Fibroblast of villous mesenchyme (primary cell): ENCODE measurements around the gene HSFX3. TPM values are rescaled to one million over a fixed set of nuclear protein-coding genes. Genes with fewer than 3 reads are reported as not detected.
"Not testable (repeated sequence)": the region's sequence is repeated elsewhere in the genome, so short reads cannot be mapped to it uniquely, and the experiment has no call there.

ENCODE experiments used
- DNase-seq: peaks from one replicate; pipeline ENCODE4 v3.0.0-alpha.2; 2010; ENCODE audit warnings: low read depth
- H3K4me3 ChIP-seq: 2 replicates; pipeline ENCODE4 v1.5.1; 2011; ENCODE audit warnings: low read depth, mild to moderate bottlenecking, low read length
- total RNA-seq: library from RNA; depleted of rRNA; stranded (reverse); fragments of >200 nt; gene quantifications from 2 replicates; pipeline ENCODE4 v1.2.3, GENCODE V29; 2012
- TF ChIP-seq, protein P1 (sequence below): IDR thresholded peaks from 2 replicates; pipeline ENCODE4 v1.5.1; 2012; ENCODE audit warnings: low read depth, mild to moderate bottlenecking, low read length; ENCODE audit not compliant: insufficient read depth

Gene HSFX3
- total RNA-seq, 1 donor = not detected

DNA sequence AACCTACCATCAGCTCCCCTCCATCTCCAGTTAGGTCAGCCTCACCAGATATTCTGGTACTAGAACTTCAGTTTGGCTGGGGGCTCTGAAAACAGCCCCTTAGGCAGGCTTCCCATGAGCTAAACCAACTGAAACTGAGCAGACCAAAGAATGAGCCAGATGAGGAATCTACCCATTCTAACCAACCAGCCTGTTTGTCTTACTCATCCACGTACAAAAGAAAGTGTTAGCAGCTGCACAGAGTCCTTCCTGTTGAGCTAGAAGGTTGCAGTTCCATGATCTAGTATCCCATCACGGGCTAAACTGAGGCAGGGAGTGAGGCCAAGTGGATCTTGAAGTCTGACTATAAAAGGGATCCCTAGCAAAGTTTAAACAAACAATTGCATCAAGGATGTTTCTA is 20.0 kb upstream of the HSFX3 start:
- no peak overlapping the region for H3K4me3 ChIP-seq
- no peak for DNase-seq
- TF ChIP-seq, protein P1, sequence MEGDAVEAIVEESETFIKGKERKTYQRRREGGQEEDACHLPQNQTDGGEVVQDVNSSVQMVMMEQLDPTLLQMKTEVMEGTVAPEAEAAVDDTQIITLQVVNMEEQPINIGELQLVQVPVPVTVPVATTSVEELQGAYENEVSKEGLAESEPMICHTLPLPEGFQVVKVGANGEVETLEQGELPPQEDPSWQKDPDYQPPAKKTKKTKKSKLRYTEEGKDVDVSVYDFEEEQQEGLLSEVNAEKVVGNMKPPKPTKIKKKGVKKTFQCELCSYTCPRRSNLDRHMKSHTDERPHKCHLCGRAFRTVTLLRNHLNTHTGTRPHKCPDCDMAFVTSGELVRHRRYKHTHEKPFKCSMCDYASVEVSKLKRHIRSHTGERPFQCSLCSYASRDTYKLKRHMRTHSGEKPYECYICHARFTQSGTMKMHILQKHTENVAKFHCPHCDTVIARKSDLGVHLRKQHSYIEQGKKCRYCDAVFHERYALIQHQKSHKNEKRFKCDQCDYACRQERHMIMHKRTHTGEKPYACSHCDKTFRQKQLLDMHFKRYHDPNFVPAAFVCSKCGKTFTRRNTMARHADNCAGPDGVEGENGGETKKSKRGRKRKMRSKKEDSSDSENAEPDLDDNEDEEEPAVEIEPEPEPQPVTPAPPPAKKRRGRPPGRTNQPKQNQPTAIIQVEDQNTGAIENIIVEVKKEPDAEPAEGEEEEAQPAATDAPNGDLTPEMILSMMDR = no peak

DNA sequence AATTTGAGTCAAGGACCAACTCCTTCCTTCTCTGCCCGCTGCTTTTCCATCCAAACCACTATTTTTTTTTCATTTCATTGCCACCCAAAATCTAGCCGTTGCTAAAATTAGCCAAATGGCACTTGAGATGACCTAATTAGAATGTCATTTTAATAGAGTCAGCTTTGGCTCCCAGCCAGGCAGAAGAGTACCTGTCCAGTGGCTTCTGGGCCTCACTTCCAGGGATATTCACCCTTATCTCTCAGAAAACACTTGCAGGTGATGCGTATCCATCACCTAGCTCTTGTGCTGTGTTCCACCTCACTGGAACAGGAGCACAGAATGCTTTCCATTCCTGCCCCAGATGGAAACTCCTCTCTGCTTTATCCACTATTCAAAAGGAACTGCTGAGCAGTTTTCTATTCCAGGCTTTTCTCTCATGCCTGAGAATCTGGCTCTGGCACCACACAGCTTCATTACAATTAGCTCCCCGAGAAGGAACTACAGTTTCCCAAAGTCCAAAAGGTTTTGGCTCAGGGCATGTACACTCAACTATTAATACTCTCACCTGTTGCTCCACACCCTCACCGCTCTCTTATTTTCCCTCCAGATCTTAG is 19.1 kb upstream of the HSFX3 start:
- TF ChIP-seq, protein P1 = no peak

DNA sequence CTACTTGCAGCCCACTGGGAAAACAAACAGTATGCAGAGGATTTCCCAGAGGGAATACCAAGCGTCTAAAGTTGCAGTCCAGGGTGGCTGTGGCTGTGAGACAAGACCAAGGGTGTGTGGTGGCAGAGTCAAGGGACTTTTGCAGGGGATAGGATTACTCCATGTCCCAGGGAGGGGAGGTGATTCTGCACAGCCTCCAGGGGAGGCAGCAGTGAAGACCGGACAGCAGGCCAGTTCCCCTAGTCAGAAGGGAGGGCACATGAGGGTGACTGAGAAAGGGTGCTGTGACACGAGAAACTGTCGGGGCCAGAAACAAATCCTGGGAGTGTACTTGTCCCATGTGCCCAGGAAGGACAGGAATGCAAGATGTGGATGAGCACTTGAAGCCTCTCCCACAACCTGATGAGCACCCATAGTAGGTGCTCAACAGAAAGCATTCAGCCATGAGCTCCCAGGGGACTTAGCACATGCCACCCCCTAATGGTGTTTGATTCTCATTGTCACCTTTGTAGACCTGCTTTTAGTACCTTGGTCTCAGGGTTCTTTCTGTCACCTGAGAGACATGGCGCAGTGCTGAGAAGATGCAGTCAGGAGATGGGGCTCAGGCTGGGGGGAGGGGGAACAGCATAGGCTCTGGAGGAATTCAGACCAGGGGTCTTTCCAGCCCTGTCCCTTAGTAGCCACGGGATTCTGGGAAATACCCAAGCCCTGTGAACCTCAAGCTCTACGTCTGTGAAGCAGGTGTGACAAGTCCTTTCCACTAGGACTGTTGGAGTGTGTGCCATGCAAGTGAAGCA is 18.1 kb upstream of the HSFX3 start:
- TF ChIP-seq, protein P1 = no peak
- no peak overlapping the region for H3K4me3 ChIP-seq
- no peak for DNase-seq

More for the DNA sequence above, 19.1 kb upstream of the HSFX3 start:
- no peak for DNase-seq
- no peak overlapping the region for H3K4me3 ChIP-seq

DNA sequence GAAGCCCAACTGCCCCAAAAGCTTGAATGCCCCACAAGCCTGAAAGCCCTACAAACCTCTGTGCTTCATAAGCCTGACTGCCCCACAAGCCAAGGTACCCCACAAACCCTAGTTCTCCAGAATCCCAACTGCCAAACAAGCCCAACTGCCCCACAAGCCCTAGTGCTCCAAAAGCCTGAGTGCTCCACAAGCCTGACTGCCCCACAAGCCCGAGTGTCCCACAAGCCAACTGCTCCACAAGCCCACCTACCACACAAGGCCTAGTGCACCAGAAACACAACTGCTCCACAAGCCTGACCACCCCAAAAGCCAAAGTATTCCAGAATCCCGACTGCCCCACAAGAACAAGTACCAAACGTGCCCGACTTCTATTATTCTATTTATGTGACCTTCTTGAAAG is 13.6 kb upstream of the HSFX3 start:
- DNase-seq = no peak
- TF ChIP-seq, protein P1 = no peak
- no peak overlapping the region for H3K4me3 ChIP-seq

DNA sequence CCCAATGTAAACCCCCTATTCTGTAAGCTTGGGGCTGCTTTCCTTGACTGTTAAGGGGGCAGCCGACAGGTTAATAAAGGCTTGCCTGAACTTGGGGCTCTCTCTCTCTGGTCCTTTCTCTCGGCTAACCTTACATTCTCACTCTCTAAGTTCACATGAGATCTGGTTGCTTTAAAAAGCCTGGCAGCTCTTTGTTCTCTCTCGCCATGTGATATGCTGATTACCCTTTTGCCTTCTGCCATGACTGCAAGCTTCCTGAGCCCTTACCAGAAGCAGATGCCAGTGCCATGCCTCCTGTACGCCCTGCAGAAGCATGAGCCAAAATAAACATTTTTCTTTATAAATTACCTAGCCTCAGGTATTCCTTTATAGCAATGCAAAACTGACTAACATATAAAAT is 5.5 kb upstream of the HSFX3 start:
- H3K4me3 ChIP-seq, DNase-seq: not testable (repeated sequence)

DNA sequence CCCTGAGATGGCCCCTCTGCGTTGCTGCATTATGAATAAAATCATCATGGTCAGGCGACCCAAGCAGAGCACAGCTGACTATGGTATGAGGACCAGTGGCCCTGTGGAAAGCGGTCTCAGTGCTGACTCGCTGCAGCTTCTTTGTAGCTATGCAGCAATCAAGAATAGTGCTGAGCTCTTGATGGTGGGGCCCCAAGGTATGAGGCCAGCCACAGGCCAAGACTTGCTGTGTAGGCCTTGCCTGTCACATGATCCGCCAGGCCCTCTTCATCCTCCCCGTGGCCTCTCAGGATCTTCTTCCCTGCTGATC is 2.2 kb upstream of the HSFX3 start:
- H3K4me3 ChIP-seq, DNase-seq: not testable (repeated sequence)

DNA sequence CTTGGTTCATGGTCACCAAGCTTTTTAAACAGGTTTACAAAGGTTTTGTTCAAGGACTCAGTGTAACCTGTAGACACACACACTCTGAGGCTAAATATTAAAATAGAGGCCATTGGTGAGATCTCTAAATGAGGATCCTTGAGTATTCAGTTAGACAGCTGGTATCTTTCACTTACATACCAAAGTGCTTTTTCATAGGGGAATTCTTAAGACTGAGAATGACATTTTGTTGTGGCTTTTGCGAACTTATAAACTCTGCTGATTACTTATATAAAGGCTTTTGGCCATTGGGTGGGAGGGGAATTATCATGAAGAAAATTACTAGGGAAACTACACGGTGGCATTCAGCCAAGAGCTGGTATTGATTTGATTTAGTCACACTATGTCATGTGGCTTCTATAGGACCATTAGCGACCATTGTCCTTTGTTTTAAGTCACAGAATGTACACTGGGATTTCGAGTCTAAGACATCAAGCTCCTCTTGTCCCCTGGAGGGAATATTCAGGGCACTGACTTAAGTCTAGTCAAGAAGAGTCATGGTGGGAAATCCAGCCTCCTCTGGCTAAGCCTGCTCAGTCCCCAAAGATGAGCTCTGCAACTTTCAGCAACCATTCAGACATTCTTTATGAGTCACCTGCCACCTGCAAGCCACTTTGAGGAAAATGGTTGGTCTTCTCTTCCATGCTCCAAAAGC is 1.7 kb upstream of the HSFX3 start:
- DNase-seq, H3K4me3 ChIP-seq: not testable (repeated sequence)

DNA sequence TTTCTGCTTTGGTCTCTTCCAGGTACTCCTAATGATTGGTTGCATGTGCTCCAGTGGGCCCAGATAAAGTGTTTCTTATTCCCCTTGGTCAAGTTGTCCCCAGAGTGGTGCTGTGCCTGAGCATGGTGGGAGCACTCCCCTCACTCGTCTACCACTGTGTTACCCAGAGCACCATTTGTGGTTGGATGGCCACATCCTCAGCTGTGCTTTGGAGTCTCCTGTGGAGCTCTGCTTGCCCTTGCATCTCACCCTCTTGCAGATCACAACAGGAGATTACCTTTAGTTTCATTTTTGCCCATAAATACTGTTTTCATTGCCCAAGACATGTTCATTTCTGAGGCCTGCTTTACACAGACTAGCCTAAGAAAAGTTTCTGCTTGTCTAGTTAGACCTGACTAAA is 730 bp upstream of the HSFX3 start:
- not testable (repeated sequence) for H3K4me3 ChIP-seq, DNase-seq

DNA sequence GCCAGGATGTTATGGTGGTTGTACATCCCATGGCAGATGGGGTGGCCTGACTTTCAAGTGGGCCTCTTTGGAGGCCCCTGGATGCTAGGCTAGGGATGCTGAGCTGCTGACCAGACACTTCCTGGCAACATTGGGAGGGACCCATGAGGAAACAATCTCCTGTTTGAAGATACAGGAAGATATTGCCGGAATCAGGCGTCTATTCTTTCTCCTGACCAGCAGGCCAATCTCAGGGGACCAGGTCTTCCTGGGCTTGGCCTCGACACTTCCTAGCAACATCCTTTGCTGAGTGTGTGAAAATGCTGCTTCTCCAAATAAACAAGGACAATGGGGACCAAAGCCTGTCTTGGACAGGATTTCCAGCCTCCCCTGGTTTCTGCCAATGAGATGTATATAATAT is 1.9 kb downstream of the HSFX3 start:
- not testable (repeated sequence) for DNase-seq, H3K4me3 ChIP-seq

DNA sequence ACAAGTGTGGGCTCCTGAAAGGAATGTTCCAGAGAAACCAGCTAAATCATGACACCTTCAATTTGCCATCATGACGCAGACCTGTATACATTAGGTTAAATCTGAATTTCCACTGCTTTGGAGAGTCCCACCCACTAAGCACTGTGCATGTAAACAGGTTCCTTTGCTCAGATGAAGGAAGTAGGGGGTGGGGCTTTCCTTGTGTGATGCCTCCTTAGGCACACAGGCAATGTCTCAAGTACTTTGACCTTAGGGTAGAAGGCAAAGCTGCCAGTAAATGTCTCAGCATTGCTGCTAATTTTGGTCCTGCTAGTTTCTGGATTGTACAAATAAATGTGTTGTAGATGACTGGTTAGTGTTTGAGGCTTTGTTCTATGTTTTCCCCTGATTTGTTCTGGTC is 2.8 kb downstream of the HSFX3 start:
- not testable (repeated sequence) for DNase-seq, H3K4me3 ChIP-seq

DNA sequence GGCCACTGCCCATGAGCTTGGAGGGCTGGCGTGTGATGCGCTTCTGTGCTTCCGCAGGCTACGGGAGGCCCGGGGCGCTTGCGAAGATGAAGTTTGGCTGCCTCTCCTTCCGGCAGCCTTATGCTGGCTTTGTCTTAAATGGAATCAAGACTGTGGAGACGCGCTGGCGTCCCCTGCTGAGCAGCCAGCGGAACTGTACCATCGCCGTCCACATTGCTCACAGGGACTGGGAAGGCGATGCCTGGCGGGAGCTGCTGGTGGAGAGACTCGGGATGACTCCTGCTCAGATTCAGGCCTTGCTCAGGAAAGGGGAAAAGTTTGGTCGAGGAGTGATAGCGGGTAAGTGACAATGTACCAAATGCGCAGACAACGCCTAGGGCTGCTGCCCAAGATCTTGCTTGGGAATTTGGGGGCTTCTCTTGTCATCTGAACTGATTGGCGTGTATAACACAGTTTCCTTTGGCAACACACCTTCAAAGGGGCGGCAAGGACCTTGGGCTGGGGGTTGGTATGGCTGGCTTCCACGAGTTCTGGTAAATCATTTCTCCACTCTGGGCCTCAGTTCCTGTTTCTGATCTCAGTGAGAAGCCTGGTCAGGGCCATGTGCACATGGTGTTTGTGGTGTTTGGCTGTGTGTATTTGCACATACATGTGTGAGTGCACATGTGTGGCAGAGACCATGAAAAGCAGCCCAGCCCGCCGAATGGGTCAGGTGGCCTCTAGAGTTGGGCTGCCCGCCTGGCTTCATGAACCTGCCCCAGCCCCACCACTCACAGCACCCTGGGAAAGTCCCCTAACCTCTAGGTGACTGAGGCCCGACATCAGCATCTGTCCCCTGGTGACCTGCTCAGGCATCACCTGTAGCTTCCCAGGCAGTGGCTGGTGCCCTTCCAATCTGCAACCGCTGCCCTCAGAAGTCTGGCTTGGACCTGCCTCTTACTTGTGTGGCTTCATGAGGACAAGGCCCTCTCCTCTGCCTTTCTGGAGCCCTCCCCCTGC is 3.9 kb downstream of the HSFX3 start:
- peak; percentile 10 for DNase-seq
- H3K4me3 ChIP-seq = not testable (repeated sequence)
